ENCODE results near the gene MED12L.
"Not testable (repeated sequence)": the region's sequence is repeated elsewhere in the genome, so short reads cannot be mapped to it uniquely, and the experiment has no call there.

Gene MED12L, protein sequence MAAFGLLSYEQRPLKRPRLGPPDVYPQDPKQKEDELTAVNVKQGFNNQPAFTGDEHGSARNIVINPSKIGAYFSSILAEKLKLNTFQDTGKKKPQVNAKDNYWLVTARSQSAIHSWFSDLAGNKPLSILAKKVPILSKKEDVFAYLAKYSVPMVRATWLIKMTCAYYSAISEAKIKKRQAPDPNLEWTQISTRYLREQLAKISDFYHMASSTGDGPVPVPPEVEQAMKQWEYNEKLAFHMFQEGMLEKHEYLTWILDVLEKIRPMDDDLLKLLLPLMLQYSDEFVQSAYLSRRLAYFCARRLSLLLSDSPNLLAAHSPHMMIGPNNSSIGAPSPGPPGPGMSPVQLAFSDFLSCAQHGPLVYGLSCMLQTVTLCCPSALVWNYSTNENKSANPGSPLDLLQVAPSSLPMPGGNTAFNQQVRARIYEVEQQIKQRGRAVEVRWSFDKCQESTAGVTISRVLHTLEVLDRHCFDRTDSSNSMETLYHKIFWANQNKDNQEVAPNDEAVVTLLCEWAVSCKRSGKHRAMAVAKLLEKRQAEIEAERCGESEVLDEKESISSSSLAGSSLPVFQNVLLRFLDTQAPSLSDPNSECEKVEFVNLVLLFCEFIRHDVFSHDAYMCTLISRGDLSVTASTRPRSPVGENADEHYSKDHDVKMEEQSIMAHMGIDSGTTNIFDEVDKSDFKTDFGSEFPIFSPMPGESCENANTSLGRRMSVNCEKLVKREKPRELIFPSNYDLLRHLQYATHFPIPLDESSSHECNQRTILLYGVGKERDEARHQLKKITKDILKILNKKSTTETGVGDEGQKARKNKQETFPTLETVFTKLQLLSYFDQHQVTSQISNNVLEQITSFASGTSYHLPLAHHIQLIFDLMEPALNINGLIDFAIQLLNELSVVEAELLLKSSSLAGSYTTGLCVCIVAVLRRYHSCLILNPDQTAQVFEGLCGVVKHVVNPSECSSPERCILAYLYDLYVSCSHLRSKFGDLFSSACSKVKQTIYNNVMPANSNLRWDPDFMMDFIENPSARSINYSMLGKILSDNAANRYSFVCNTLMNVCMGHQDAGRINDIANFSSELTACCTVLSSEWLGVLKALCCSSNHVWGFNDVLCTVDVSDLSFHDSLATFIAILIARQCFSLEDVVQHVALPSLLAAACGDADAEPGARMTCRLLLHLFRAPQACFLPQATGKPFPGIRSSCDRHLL (N-terminal part only)

GRCh38 chr3:151085227-151085888 lies at the start of gene MED12L:
Gene MED12L, plus strand, starts transcription at chr3:151085664. Its CDS starts 1,263 bp downstream, at chr3:151086927.
- DNase-seq: peak; percentile 54

DNA sequence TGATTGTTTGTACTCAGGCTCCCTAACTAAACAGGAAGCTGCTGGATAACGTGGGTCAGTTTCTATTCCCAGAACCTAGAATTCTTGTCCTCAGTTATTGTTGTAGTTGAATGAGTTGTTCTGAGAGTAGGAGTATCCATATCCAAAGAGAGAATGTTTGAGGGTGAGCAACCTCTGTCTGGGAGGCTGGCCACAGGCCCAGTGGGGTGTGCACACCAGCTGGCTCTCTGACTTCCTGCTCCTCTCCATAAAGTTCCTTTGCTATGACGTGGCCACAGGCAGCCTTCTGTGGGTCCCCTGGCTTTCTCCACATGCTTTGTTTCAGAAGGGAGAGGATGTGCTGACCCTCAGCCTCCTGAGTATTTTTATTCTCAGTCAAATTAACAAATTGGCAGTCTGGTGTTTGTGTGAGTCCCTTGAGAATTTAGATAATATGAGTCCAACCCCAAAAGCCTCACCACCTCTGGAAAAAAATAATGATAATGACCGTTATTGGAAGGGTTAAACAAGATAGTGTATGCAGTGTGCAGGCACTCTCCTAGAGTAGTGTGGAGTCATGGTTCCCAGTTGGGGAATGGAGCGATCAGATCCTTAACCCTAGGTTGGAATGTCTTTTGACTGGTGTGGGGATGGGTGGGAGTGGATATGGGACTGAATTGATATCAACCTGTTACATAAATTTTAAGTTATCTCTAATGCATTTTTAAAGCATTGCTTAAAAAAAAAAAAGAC lies 47.6 kb upstream of the MED12L start:
- DNase-seq: peak; percentile 70

DNA sequence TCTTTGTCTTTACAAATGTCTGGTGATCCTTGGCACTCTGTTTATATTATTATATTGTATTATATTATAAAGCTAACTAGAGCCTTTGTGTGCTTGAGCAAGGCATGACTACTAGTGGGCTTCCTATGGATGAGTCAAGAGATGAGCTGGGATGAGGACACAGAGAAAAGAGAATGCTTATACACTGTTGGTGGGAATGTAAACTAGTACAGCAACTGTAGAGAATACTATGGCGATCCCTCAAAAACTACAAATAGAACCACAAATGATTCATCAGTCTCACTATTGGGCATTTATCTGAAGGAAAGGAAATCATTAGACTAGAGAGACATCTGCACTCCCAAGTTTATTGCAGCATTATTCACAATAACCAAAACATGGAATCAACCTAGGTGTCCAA lies 40.8 kb upstream of the MED12L start:
- no peak for DNase-seq

DNA sequence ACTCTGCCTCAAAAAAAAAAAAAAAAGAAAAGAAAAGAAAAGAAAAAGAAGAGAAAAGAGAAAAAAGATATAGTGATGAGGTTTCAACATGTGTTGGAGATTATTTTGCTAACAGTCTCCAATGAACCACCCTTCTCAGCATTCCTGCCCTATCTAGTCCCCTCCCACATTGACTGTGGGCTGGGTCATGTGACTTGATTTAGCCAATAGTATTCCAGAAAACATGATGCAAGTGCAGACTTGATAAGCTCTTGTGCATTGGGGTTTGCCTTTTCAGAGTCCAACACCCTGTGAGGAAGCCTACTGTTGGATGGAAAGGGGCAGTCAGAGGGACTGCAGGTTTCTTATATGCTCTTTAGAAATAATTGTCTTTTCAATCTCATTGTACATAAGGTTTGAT lies 37.8 kb upstream of the MED12L start:
- no peak for DNase-seq

GRCh38 chr3:151051533-151051932 lies 33.9 kb upstream of the MED12L start:
- no peak for DNase-seq

DNA sequence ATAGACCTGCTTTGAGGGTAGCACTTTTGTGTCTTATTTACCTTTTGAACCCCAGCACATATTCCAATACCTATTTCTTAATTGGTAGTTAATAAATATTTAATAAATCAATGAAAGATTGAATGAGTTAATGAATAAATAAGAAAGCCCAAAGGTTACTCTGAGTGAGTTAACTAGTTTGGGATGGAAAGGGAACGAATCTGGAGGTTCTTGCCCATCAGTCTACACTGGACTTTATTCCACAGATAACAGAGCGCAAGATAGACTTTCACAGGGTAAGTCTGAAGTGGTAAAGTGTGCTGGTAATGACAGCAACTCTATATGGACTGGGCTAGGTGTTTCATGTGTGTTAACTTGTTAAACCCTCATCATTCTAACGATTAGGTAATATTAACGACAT lies 33.1 kb upstream of the MED12L start:
- DNase-seq: no peak

DNA sequence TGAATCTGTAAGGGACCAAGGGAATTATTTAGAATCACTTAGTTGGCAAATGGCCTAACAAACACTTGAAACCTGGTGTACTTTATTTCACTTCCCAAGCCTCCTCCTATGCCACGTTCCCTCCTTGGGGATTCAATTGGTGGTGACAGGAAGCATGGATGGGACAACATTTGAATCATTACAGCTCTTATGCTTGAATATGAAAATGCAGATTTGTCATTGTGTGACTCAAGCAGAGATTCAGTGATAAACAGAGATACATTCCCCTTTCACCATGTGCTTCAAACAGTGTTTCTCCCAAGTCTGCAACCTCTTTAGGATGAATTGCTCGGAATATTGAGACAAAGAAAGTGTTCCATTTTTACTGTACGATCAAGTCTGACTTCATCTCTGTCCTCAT lies 32.7 kb upstream of the MED12L start:
- DNase-seq: no peak

- no peak for DNase-seq
Measured at GRCh38 chr3:151058740-151059139, 26.7 kb upstream of the MED12L start.

DNA sequence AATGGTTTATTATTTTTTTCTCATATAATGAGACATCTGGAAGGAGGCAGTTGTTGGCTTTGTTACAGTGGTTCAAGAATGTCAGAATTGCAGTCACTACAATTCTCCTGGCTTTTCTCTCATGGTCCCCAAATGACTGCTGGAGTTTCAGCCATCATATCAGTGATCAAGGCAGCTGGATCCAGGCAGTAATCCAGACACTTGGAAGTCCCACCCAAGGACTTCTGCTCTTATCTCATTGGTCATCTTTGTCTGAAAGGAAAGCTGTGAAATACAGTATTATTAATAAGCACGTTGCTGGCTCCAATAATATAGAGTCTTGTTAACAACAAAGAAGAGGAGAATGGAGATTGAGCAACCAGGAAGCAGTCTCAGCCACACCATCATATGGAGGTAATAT lies 22.9 kb upstream of the MED12L start:
- no peak for DNase-seq

- no peak for DNase-seq
Measured at GRCh38 chr3:151067158-151067557, 18.3 kb upstream of the MED12L start.

- DNase-seq: not testable (repeated sequence)
Measured at GRCh38 chr3:151072842-151073241, 12.6 kb upstream of the MED12L start.

GRCh38 chr3:151074256-151074655 lies 11.2 kb upstream of the MED12L start:
- no peak for DNase-seq

DNA sequence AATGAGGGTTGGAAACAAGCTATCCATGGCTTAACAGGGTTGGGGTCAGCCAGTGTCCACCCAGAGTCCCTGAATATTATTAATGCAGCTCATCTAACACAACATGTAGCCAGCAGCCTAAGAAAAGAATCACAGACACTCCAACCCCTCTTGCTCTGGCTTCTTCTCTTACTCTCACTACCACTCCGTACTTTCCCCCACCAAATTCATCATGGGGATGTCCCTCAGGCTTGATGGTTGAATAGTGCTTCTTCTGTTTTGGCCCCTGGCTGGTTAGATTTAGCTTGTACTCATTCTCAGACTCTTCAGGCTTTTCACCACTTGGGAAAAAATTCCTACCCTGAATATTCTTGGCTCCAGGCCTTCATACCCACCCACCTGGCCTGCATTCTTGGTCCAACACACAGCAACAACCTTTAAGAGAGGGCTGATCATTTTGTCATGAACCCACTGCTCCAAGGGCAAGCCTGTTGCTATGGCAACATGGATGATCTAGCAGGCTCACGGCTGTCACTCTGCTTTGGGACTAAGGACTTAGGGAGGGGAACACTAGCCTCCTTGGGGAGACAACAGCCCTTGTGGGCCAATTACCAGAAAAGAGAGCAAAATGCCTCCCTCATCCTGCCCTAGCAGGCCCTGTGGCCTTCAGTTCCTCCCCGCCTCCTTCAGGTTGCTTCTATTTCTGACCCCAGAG lies 9.4 kb upstream of the MED12L start:
- no peak for DNase-seq

GRCh38 chr3:151076626-151077025 lies 8.8 kb upstream of the MED12L start:
- no peak for DNase-seq

- not testable (repeated sequence) for DNase-seq
Measured at GRCh38 chr3:151081082-151081481, 4.4 kb upstream of the MED12L start.

GRCh38 chr3:151082880-151083838 lies 2.3 kb upstream of the MED12L start:
- no peak for DNase-seq

- DNase-seq: no peak
Measured at GRCh38 chr3:151084893-151085226, 604 bp upstream of the MED12L start.

DNA sequence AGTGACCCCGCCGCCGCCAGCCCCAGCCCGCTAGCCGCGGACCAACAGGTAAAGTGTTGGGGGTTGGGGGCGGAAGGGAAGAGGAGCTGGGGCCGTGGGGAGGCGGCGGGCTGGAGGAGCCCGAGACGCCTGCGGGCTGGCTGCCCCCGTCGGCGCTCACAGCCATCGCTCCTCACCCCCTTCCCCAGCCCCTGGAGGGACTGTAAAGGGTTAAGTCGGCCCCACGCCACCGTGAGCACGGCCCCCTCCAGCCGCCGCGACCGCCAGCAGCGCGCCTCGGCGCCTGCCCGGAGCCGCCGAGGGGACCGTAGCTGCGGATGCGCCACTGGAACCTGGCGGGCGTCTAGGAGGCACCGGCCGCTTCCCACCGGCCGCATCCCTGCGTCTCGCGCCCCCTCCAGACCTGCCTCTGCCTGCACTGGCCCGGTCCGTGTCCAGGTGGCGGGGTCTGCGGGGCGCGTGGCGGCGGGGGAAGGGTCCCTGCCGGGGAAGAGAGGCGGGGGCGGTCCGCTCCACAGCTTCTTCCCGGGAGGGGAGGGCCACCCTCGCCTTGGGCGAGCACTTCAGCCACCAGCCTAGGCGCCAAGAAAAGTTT lies 522 bp downstream of the MED12L start:
- no peak for DNase-seq
